Measurements from ENCODE around the gene NMUR1.

Gene NMUR1

DNA sequence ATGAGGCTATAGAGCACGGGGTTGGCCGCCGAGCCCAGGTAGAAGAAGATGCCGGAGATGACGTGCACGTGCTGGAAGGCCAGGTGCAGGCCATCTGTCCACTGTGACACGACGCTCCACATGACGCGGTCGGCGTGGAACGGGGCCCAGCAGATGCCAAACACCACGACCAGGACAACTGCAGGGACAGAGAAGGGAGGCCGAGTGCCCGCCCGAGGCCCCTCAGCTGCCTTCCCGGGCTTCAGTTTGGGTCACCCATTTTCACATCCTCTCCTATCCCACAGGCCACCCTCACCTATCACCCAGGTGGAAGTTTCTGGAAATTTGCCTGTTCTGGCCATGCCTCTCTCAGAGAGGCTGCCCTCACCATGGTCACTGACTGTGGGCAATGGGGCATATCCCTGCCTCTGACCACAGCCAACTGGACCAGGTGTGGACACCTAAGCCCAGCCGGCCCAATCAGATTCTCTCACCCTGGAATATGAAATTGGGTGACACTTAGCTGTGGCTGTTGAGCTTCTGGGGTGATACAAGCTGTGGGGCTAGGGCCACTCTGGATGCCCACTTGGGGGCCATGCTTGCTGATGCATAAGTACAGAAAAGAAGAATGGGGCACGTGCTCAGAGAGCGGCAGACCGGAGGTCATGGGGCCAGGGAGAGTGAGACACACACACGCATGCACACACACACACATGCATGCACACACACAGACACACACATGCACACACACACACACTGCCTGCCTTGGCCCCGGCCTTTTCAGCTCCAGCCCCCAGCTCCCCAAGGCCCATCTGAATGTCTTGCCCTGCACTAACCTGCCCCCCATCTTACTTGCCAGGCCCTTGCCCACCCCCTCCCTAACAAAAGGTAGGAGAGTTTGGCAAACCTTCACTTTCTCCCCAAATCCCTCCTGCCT, 4.7 kb downstream of the NMUR1 start:
- DNase-seq, result no peak

DNA sequence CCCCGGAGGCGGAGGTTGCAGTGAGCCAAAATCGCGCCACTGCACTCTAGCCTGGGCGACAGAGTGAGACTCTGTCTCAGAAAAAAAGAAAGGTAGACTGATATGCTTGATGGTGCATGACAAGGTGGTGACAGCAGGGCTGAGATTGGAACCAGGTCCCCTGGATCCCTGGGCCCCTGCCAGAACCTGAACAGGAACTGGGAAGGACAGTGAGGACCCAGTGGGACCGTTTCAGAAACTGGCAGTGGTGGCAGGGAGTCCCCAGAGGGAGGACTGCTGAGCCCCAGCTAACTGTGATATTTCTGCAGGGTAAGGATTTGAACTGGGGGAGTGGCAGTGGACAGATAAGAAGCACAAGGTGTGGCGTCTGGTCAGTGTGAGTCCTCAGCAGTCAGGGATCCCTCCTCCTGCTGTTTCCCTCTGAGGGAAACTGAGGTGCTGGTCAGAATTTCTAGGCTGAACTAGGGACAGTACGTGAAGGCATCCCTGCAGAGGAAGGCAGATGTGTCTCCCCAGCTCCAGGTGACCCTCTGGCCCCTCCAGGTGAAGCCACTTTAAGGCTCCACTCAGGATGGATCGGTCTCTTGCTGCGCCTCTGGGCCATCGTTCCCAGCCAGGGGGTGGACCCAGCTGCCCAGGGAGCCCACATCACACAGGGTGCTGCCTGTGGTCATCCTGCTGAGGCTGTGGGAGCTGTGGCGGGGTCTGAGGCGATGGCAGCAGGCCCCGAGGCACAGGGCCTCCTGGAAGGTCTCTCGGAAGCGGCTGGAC, 5.6 kb downstream of the NMUR1 start:
- no peak for DNase-seq

GRCh38 chr2:231523451-231524285, 6.6 kb downstream of the NMUR1 start:
- no peak for DNase-seq

DNA sequence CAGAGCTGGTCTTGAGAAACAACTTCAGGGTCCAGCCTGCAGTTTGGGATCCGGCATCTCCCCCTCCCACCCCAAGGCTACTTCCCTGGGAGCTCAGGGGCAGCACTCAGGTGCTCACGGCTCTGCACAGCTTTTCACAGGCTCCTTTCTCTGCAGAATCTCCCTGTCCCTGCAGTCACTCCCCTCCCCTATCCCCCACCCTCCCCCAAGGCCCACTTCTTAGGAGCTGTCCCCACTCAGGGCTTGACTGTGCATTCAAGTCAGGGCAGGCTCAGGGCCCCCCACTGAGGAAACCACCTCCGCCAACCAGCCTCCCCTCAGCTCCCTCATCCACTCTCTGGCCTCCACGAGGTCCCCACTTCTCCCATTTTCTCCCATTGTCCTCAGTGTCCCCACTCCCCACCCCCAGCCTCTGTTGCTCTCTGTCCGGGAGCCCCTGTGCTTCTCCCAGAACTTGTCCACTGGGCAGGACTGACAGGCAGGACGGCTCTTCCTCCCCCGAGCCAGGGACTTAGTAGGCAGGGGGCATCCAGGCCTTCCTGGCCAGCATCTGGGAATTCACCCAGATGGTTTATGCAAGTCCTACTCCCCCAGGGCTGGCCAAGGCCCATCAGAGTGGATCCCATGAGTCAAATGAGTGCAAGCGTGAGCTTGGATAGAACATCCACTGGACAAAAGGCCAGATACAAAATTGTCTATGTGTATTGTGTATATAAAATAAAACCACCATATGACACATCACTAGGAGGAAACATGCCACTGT, 7.6 kb downstream of the NMUR1 start:
- no peak for DNase-seq

- DNase-seq, result no peak
These were observed 8.8 kb downstream of the NMUR1 start for GRCh38 chr2:231521443-231521842.

DNA sequence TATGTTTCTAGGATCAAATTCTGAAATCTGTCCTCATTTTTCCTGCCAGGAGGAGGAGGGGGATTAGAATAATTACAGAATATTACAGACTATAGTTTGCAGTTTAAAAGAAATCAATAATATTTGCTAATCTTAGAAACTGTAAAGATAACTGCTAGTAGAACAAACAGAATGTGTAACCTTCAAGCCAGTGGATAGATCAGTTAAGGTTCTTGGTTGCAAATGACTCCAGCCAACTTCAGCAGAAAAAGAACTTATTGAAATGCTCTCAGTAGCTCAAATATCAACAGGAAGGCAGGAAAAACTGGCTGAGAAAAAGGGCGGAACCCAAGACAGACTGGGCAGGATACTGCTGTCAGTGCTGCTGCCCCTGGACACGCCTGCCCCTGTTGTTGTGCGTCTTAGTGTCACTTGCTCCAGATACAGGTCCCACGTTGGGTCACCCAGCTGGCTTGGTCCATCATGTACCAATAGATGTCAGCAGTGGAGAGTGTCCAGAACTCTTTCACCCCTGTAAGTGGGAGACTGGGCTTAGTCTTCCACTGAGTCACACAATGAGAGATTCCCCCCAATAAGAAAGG, 10.2 kb downstream of the NMUR1 start:
- no peak for DNase-seq

DNA sequence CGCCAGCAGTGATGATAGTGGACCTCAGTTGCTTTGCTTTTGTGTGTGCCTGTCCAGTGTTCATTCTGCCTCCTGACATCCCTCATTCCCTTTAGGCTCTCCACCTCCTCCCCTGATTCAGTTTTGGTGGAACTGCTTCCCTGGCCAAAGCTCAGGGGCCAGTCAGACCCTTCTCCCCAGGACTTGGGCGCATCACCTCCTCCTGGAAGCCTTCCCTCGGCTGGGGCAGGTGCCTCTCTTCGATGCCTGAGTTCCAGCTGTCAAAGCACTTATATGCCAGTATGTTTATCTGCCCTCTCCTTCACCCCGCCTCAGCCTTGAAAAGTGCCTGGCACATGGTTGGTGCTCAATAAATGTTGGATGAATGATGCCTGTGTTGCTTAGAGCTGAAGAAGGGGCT, 11.5 kb downstream of the NMUR1 start:
- DNase-seq, result no peak

DNA sequence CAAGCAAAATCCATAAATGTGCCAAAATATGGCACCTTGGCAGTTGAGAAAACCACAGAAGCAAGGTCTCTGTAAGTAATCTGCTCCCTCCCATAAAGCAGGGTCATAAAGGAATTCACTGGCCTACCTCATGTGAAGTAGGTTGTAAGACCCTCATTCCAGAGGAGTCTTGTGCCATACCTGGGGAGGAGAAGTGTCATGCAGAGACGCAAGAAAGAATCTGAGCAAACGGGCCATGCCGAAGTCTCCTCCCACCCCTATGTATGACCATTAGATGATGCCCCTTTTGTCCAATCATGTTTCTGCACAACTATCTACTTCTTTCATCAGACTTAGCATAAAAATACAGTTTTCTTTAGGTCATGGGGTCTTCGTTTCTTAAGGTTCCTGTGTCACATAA, 14.6 kb downstream of the NMUR1 start:
- peak; percentile 35 for DNase-seq

DNA sequence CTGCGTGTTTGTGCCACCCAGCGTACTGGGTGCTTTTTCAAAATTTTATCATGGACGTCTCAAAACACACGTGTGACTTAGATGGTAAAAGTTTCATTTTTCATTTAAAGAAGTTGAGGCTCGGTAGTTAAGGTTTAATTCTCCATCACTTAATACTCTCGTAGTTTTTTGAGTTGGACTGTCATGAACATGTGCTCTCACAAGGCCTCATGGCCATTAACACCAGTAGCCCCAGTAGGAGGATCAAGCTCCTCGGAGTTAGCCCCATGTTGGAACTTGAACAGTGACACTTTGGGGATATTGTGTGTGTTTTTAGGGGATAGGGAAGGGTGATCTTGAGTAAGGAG, 15.3 kb downstream of the NMUR1 start:
- peak; percentile 54 for DNase-seq

DNA sequence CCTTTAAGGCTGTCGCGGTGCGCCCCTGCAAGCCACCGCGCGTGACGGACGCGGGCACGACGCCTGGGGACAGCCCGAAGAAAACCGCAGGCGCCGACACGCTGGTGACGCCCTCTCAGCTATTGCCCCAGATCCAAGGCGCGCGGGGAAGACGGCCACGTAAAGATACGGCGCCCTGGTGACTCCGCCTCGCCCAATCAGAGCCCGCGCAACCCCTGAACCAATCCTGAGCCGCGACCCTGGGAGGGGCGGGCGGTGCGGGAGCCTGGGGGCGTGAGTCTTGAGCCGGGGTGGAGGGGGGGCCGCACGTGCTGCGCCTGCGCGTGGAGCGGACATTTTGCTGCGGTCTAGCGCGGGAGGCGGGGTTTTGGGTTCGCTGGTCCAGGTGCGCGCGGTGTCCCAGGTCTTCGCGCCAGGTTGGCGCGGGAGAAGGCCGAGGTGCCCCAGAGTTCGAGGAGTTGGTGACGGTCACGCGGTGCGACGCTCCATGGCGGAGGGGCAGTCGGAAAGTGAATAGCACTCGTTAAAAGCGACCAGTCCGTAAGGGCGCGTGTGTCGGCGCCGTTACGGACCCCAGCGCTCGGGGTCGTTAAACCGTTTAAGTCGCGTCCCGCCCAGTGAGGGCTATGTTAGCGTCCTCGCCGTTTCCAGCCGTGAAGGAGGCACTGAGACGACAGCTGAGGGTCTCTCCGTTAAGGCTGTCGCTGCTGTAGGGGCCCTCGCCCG, 15.9 kb downstream of the NMUR1 start:
- DNase-seq, result peak; percentile 98

GRCh38 chr2:231513746-231514224, 16.5 kb downstream of the NMUR1 start:
- no peak for DNase-seq

- DNase-seq, result no peak
These were observed 18.0 kb downstream of the NMUR1 start for GRCh38 chr2:231512222-231512621.

DNA sequence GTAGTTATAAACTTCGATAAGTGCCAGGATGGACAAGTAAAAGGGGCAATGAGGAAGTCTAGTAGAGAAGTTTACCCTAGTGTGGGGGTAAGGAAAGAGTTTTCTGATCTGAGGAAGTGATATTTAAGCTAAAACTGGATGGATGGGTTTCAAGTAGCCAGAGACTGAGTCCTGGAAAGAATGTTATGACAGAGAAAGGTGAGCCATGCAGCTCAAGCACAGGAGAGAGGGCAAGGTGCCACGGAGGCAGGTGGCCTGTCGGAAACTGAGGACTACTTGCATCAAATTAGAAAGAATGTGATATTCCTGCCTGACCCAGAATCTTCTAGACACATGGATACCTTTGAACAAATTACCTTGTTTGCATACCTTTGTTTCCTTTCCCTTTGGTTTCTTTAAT, 26.5 kb downstream of the NMUR1 start:
- no peak for DNase-seq

GRCh38 chr2:231502596-231502995, 27.6 kb downstream of the NMUR1 start:
- no peak for DNase-seq

- DNase-seq, result no peak
These were observed 32.6 kb downstream of the NMUR1 start for GRCh38 chr2:231497651-231498050.

GRCh38 chr2:231494669-231495068, 35.6 kb downstream of the NMUR1 start:
- DNase-seq, result no peak

DNA sequence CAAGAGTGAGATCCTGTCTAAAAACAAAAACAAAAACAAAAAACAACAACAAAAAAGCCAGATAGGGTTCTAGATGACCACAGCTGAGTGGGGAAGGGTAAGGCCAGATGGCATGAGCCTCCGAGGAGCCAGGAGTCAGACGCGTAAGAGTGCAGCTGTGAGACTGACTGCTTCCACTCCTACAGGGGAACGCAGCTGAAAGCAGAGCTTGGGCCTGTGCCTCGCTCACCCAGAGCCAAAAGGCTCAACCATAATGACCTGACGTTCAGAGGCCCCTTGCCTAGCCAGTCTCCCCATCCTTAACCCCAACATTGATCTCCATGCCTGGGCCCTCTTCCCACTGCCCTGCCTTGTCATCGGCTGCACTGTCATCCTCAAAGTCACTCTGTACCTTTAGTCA, 39.4 kb downstream of the NMUR1 start:
- DNase-seq, result no peak

GRCh38 chr2:231489990-231490389, 40.3 kb downstream of the NMUR1 start:
- DNase-seq, result no peak

DNA sequence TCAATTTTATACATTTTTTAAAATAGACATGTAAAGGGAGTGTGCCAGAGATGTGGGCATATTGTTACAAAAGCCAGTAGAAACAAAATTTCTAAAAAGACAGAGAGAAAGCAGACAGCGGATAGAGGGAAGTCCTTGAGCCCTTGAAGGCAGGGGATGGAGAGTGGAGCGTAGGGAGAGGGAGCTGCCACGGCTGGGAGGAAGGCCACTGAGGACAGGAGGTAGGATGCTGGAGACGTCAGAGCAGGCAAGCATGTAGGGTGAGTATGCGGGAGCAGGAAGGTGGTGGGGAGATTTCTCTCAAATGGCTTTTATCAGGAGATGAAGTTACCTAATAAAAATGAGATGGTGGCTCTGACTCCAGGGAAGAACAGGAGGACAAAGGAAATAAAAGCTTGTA, 41.9 kb downstream of the NMUR1 start:
- no peak for DNase-seq

DNA sequence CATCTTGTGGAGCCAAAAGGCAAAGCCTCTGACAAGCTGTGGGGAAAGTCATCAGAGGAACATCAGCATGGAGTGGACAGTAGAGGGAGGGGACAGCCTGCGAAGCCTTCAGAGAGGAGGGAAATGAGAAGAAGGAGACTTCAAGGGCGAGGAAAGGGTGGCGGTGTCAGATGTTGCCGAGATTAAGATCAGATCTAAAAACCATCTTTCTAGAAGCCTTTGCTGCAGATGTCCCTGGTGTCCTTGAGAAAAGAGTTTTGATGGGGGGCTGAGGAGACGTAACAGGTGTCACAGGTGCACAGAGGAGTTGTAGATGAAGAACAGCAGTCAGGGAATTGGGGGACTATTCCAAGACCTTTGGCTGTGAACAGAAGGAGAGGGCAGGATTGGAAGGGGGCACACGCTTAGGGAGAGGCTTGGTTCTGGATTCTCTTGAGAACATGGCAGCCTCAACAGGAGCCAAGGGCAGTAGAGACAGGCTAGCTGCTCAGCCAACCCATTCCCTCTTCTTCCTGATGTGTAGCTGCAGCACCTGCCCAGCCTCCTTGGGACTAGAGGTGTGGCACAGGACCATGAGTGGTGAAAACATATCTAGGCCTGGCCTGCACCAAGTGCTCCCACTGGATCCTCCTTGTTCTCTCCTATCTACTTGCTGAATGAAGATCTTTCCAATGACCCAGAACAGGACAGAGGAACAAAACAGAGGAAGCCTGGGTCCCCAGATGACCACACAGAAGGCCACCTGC, 43.2 kb downstream of the NMUR1 start:
- DNase-seq, result no peak

Data from hematopoietic multipotent progenitor cell treated with erythropoietin and hydrocortisone succinate and interleukin-3 and kit ligand, for 8 days (in vitro differentiated cells).